ENCODE data around the gene SHISA6.
"Not testable (repeated sequence)": the region's sequence is repeated elsewhere in the genome, so short reads cannot be mapped to it uniquely, and the experiment has no call there.

Gene SHISA6

GRCh38 chr17:11304568-11304967 lies 63.6 kb downstream of the SHISA6 start:
- no peak for DNase-seq

- DNase-seq = no peak
These were observed 64.5 kb downstream of the SHISA6 start for GRCh38 chr17:11305524-11305923.

- no peak for DNase-seq
These were observed 67.5 kb downstream of the SHISA6 start for GRCh38 chr17:11308531-11308930.

GRCh38 chr17:11309033-11309432 lies 68.0 kb downstream of the SHISA6 start:
- DNase-seq = no peak

GRCh38 chr17:11309850-11310249 lies 68.8 kb downstream of the SHISA6 start:
- DNase-seq = no peak

- DNase-seq = not testable (repeated sequence)
These were observed 75.4 kb downstream of the SHISA6 start for GRCh38 chr17:11316451-11316850.

GRCh38 chr17:11318207-11318606 lies 77.2 kb downstream of the SHISA6 start:
- no peak for DNase-seq

GRCh38 chr17:11319894-11320293 lies 78.9 kb downstream of the SHISA6 start:
- DNase-seq = no peak

GRCh38 chr17:11324021-11324420 lies 83.0 kb downstream of the SHISA6 start:
- DNase-seq = no peak

- DNase-seq = no peak
These were observed 83.9 kb downstream of the SHISA6 start for GRCh38 chr17:11324846-11325420.

GRCh38 chr17:11326492-11326891 lies 85.5 kb downstream of the SHISA6 start:
- DNase-seq = no peak

- no peak for DNase-seq
These were observed 87.8 kb downstream of the SHISA6 start for GRCh38 chr17:11328770-11329169.

- DNase-seq = no peak
These were observed 89.0 kb downstream of the SHISA6 start for GRCh38 chr17:11330006-11330405.

GRCh38 chr17:11330826-11331225 lies 89.8 kb downstream of the SHISA6 start:
- no peak for DNase-seq

GRCh38 chr17:11331547-11332513 lies 90.8 kb downstream of the SHISA6 start:
- DNase-seq = no peak

- no peak for DNase-seq
These were observed 91.7 kb downstream of the SHISA6 start for GRCh38 chr17:11332706-11333105.

GRCh38 chr17:11334493-11334892 lies 93.5 kb downstream of the SHISA6 start:
- DNase-seq = no peak

GRCh38 chr17:11336290-11336689 lies 95.3 kb downstream of the SHISA6 start:
- DNase-seq = no peak

- no peak for DNase-seq
These were observed 99.8 kb downstream of the SHISA6 start for GRCh38 chr17:11340803-11341202.

- no peak for DNase-seq
These were observed 101.1 kb downstream of the SHISA6 start for GRCh38 chr17:11342138-11342537.

GRCh38 chr17:11349106-11349505 lies 108.1 kb downstream of the SHISA6 start:
- DNase-seq = no peak

GRCh38 chr17:11351479-11351878 lies 110.5 kb downstream of the SHISA6 start:
- no peak for DNase-seq

GRCh38 chr17:11353601-11354000 lies 112.6 kb downstream of the SHISA6 start:
- no peak for DNase-seq

- no peak for DNase-seq
These were observed 115.4 kb downstream of the SHISA6 start for GRCh38 chr17:11356371-11356770.
